CD8-positive, alpha-beta memory T cell (primary cell): ENCODE results near the gene MICU2. TPM values are rescaled to one million over a fixed set of nuclear protein-coding genes. Genes with fewer than 3 reads are reported as not detected.

Experiments used
- CTCF ChIA-PET: fragments of 350-600 bp; sonication (Branson Sonifier 250); formaldehyde crosslinking; loops from one replicate; lab custom pipeline; 2021; ENCODE audit warnings: antibody characterized with exemption; lab: Charles Lee
- POLR2A ChIA-PET: fragments of 350-600 bp; sonication (Branson Sonifier 250); formaldehyde crosslinking; loops from one replicate; lab custom pipeline; 2021; ENCODE audit warnings: antibody characterized with exemption; lab: Charles Lee
- DNase-seq, 5 donors: peaks; one replicate each; pipeline versions ENCODE4 v3.0.0 to v3.0.0-alpha.2; 2020 to 2022; ENCODE audit warnings: mixed read lengths in 1 of 5
- H3K27ac ChIP-seq: one replicate; pipeline ENCODE4 v1.7.0; 2013; ENCODE audit warnings: low read depth, mild to moderate bottlenecking, low read length, moderate library complexity
- H3K27me3 ChIP-seq: 2 replicates; pipeline ENCODE4 v1.7.0; 2013; ENCODE audit warnings: low read length, mild to moderate bottlenecking; ENCODE audit not compliant: insufficient read depth, poor library complexity, severe bottlenecking
- H3K36me3 ChIP-seq: 2 replicates; pipeline ENCODE4 v1.7.0; 2013; ENCODE audit warnings: mild to moderate bottlenecking, low read length, moderate library complexity; ENCODE audit not compliant: insufficient read depth
- H3K4me1 ChIP-seq: 2 replicates; pipeline ENCODE4 v1.7.0; 2013; ENCODE audit warnings: mild to moderate bottlenecking, low read length, moderate library complexity; ENCODE audit not compliant: insufficient read depth
- H3K4me3 ChIP-seq: 2 replicates; pipeline ENCODE4 v1.7.0; 2013; ENCODE audit warnings: mild to moderate bottlenecking, low read length
- H3K9me3 ChIP-seq: 2 replicates; pipeline ENCODE4 v1.7.0; 2013; ENCODE audit warnings: mild to moderate bottlenecking, low read length
- H3K27ac Mint-ChIP-seq, 8 donors: one replicate each; pipeline ENCODE4 v1.8.0; 2020 to 2021; ENCODE audit warnings: mixed read lengths in 8 of 8, mild to moderate bottlenecking in 6 of 8, inconsistent platforms in 3 of 8, moderate library complexity in 3 of 8
- H3K27me3 Mint-ChIP-seq, 2 donors: one replicate each; pipeline ENCODE4 v1.8.0; 2020 to 2021; ENCODE audit warnings: mixed read lengths in 2 of 2, mild to moderate bottlenecking in 1 of 2, moderate library complexity in 1 of 2
- H3K36me3 Mint-ChIP-seq, 3 donors: one replicate each; pipeline ENCODE4 v1.8.0; 2020 to 2021; ENCODE audit warnings: mixed read lengths in 3 of 3, inconsistent platforms in 1 of 3, mild to moderate bottlenecking in 1 of 3
- H3K4me1 Mint-ChIP-seq, 3 donors: one replicate each; pipeline ENCODE4 v1.8.0; 2020 to 2021; ENCODE audit warnings: mixed read lengths in 3 of 3, inconsistent platforms in 1 of 3, mild to moderate bottlenecking in 1 of 3
- H3K4me3 Mint-ChIP-seq, 7 donors: one replicate each; pipeline ENCODE4 v1.8.0; 2020 to 2021; ENCODE audit warnings: mixed read lengths in 7 of 7, mild to moderate bottlenecking in 6 of 7, moderate library complexity in 4 of 7, inconsistent platforms in 2 of 7
- H3K9me3 Mint-ChIP-seq, 5 donors: one replicate each; pipeline ENCODE4 v1.8.0; 2020 to 2022; ENCODE audit warnings: mixed read lengths in 5 of 5, mild to moderate bottlenecking in 3 of 5, moderate library complexity in 2 of 5, inconsistent platforms in 1 of 5
- polyA plus RNA-seq: library from polyadenylated mRNA; unstranded; fragments of 300-500 nt; fragmentation: Illumina TruSeq; gene quantifications from one replicate; pipeline ENCODE4 v1.2.3, GENCODE V29; 2021
- total RNA-seq, 2 experiments: library from RNA; stranded (reverse); gene quantifications; one replicate each; pipeline ENCODE4 v1.2.3, GENCODE V29; 2021

Gene MICU2
- total RNA-seq: 10 to 100 TPM; 36.0 to 38.5 TPM
- 47.6 TPM for polyA plus RNA-seq

DNA sequence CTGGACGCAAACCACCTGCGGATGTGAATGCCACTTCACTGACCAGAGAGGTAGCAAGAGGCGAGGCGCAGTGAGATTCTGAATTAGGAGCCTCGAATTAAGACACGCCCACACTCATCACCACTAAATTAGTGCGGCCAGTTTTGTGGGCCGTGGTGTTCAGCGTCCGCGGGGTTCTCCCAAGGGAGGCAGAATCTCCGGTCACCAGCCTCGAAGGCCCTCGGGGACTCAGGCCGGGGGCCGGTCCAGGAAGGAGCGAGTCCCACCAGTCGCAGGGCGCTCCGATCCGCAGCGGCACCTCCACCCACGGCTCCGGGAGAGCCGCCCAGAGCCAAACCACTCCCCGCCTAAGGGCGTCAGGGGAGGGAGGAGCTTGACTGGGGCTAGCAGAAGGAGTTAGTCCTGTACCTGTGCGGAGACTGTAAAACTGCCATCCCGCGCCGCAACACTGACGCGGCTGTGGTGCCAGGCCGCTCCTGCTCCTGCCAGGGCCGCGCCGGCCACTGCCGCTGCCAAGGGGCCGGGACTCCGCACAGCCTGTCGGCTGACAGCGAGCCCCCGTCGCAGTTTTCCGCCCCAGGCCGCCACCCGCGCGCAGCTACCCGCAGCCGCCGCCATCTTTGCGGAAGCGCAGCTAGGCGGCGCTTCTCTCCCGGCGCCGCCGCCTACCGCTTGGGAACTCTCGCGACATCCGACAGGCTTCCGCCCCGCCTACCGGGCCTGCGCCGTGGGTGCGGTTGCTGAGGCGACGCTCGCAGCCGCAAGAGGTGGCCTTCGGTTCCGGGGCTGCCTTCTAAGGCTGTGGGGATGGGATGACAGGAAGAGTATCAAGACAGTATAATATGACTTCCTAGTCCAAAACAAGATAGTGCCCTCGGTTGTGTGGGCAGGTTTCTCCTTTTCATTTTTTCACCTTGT, at the start of gene MICU2:
TSS of gene MICU2 (minus strand) at position 640 of the 918 bp plus-strand sequence. CDS start at position 618, 22 bp downstream.
- Mint-ChIP-seq H3K27ac (peak within 1 kb of the TSS; percentile 89 to 96 (median 94)), H3K9me3 (no peaks in the 10 kb centered on the region), H3K4me3 (peak within 1 kb of the TSS; percentile 82 to 94 (median 89)), H3K36me3 (peaks cover 10 to 24% (median 10%) of the 10 kb centered on the region in 3 donors), H3K27me3 (peaks cover 3 to 15% of the 10 kb centered on the region in 2 donors), H3K4me1 (peaks cover 38 to 56% (median 55%) of the 10 kb centered on the region in 3 donors)
- DNase-seq: peak; percentile 91 to 98 (median 96)
- no peaks in the 10 kb centered on the region for H3K9me3 ChIP-seq
- H3K27ac ChIP-seq: peak within 1 kb of the TSS; percentile 91
- H3K4me3 ChIP-seq: peak within 1 kb of the TSS; percentile 66
- no peaks in the 10 kb centered on the region for H3K36me3 ChIP-seq
- H3K27me3 ChIP-seq: no peaks in the 10 kb centered on the region
- ChIA-PET CTCF (interaction anchor here (0.9 to 1.3 kb wide), 4 partner anchors 22 to 458 kb away, joined by 3 read pairs; no protein-coding TSS in a partner anchor), POLR2A (interaction anchor here (0.6 to 3.5 kb wide), 20 partner anchors 8 to 1971 kb away, joined by 3 to 34 read pairs (median 4); partner anchors contain the start of genes FGF9, MRPL57, ZDHHC20 and ZMYM5)
- peaks cover 18% of the 10 kb centered on the region for H3K4me1 ChIP-seq

GRCh38 chr13:21641629-21642028, 37.7 kb upstream of the MICU2 start:
- POLR2A ChIA-PET: interaction anchor here (0.5 kb wide), 1 partner anchor 28 kb away, joined by 4 read pairs; no protein-coding TSS in a partner anchor
- Histone ChIP-seq H3K27ac (no peak overlapping the region), H3K27me3 (no peaks in the 10 kb centered on the region), H3K4me3 (no peak overlapping the region), H3K9me3 (no peaks in the 10 kb centered on the region), H3K36me3 (no peaks in the 10 kb centered on the region), H3K4me1 (no peaks in the 10 kb centered on the region)
- CTCF ChIA-PET: interaction anchor here (1.2 to 2.0 kb wide), 3 partner anchors 10 to 419 kb away, joined by 3 to 6 read pairs (median 3); no protein-coding TSS in a partner anchor
- Mint-ChIP-seq H3K27ac (no peak overlapping the region), H3K27me3 (peaks cover 2 to 13% of the 10 kb centered on the region in 2 donors), H3K9me3 (no peaks in the 10 kb centered on the region), H3K4me3 (no peak overlapping the region), H3K4me1 (peaks cover 0 to 4% (median 0%) of the 10 kb centered on the region in 3 donors), H3K36me3 (no peaks in the 10 kb centered on the region)
- no peak for DNase-seq

DNA sequence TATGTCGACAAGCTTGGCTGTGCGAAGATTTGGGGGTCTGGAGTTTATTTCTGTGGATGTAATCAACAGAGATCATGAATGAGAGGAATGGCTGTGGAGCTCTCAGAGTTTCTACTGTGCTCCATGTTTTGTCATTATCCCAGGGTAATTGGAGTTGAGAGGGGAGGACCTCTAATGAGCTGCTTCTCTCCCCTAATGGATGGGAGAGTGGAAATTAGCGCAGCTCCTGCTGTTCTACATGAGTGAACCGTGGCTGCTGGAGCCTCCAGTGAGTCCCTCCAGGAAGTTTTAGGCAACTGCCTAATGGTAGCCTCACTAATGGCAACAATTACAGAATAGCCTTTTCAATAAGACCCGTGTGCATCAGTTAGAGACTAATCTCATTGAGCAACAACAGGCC, 35.6 kb upstream of the MICU2 start:
- H3K9me3 ChIP-seq: no peaks in the 10 kb centered on the region
- no peaks in the 10 kb centered on the region for H3K27me3 ChIP-seq
- Mint-ChIP-seq H3K27me3 (peaks cover 5 to 14% of the 10 kb centered on the region in 2 donors), H3K27ac (no peak overlapping the region), H3K4me1 (peaks cover 0 to 4% (median 0%) of the 10 kb centered on the region in 3 donors), H3K36me3 (no peaks in the 10 kb centered on the region), H3K9me3 (no peaks in the 10 kb centered on the region), H3K4me3 (no peak overlapping the region)
- POLR2A ChIA-PET: no interaction called here
- CTCF ChIA-PET: interaction anchor here (0.8 to 6.2 kb wide), 4 partner anchors 25 to 640 kb away, joined by 4 to 56 read pairs (median 5); partner anchors contain the start of gene FGF9
- no peaks in the 10 kb centered on the region for H3K36me3 ChIP-seq
- no peak overlapping the region for H3K27ac ChIP-seq
- no peak for DNase-seq
- no peak overlapping the region for H3K4me3 ChIP-seq
- H3K4me1 ChIP-seq: no peaks in the 10 kb centered on the region

DNA sequence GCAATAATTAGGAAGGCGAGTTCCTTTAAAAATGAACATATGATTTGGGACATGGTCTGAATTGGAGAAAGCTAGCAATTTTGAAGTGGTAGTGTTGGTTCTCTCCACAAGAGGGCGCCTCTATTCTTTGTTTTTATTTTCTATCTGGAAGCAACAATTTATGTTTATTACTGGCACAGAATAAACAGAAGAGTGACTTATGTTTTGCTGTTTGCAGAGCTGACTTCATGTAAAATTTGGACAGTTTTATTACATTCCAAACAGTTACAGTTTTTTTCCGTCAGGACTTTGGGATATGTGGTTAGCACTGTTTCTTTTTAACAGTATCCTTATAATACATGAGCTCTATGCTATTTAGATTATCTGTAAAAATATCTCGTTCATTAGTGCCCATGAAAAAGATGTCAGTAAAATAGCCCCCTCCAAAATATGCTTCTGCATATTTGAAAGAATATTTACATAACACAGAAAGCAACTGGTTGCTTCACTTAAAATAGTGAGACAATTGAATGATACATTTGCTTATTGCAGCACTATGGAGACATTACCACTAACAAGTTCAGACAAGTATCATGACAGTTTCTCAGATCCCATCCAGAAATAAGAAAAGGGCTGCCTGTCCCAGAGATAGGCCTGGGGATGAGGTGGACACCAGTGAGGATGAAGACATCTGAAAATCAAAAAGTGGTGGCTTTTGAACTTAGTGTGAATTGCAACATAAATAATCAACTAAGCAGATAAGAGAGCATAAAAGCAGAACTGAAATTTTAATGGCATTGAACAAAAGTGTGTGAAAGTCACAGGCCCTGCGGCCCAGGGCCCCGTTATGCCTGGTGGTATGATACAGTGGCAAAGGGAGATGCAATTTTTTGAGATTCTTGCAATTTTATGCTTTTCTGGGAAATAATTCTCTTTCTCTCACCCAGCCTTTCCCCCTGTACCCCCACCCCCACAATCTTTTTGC, 34.6 kb upstream of the MICU2 start:
- peak in 4 of 5 donors; percentile 10 to 29 (median 18) for DNase-seq
- Mint-ChIP-seq H3K9me3 (no peaks in the 10 kb centered on the region), H3K4me1 (peaks cover 0 to 4% (median 0%) of the 10 kb centered on the region in 3 donors), H3K4me3 (no peak overlapping the region), H3K27ac (peak overlapping the region in 1 of 8 donors; percentile 63), H3K36me3 (no peaks in the 10 kb centered on the region), H3K27me3 (peaks cover 5 to 14% of the 10 kb centered on the region in 2 donors)
- H3K4me3 ChIP-seq: no peak overlapping the region
- H3K36me3 ChIP-seq: no peaks in the 10 kb centered on the region
- ChIA-PET CTCF (interaction anchor here (0.6 to 6.2 kb wide), 20 partner anchors 8 to 1381 kb away, joined by 3 to 56 read pairs (median 4); partner anchors contain the start of gene FGF9), POLR2A (no interaction called here)
- no peak overlapping the region for H3K27ac ChIP-seq
- no peaks in the 10 kb centered on the region for H3K27me3 ChIP-seq
- H3K4me1 ChIP-seq: no peaks in the 10 kb centered on the region
- no peaks in the 10 kb centered on the region for H3K9me3 ChIP-seq

- ChIA-PET CTCF (interaction anchor here (0.8 to 6.2 kb wide), 11 partner anchors 11 to 652 kb away, joined by 3 to 56 read pairs (median 7); partner anchors contain the start of gene FGF9), POLR2A (no interaction called here)
- DNase-seq: peak in 1 of 5 donors; percentile 53
- Histone ChIP-seq H3K4me1 (no peaks in the 10 kb centered on the region), H3K27me3 (no peaks in the 10 kb centered on the region), H3K36me3 (no peaks in the 10 kb centered on the region), H3K4me3 (no peak overlapping the region), H3K9me3 (no peaks in the 10 kb centered on the region), H3K27ac (no peak overlapping the region)
- Mint-ChIP-seq H3K27ac (peak overlapping the region in 2 of 8 donors; percentile 21 to 29), H3K4me1 (peaks cover 0 to 4% (median 0%) of the 10 kb centered on the region in 3 donors), H3K4me3 (peak overlapping the region in 1 of 7 donors; percentile 38), H3K27me3 (peaks cover 5 to 18% of the 10 kb centered on the region in 2 donors), H3K9me3 (peaks cover 0 to under 1% (median 0%) of the 10 kb centered on the region in 5 donors), H3K36me3 (peaks cover 0 to 3% (median 0%) of the 10 kb centered on the region in 3 donors)
Observed at GRCh38 chr13:21637296-21637695, 33.3 kb upstream of the MICU2 start.

DNA sequence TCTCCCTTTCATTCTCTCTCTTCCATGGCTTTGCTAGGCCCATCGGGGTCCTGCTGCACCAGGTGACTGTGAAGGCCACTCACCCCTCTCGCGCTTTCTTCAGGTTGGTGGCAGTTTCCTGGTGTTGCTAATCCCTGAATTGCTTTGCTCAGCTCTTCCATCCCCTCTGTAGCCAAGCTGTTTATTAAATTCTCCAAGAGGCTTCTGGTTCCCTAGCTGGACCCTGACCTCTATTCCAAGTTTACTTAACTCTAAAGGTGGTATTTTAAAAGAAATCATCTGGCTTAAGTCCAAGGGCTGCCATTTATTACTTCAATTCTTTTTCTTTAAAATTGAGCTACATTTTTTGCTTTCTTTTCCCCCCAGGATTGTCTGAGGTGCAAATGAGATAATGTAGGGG, 32.7 kb upstream of the MICU2 start:
- H3K4me1 ChIP-seq: no peaks in the 10 kb centered on the region
- CTCF ChIA-PET: interaction anchor here (0.7 to 6.2 kb wide), 6 partner anchors 8 to 642 kb away, joined by 3 to 56 read pairs (median 10); partner anchors contain the start of gene FGF9
- Mint-ChIP-seq H3K27me3 (peaks cover 5 to 24% of the 10 kb centered on the region in 2 donors), H3K4me1 (peaks cover 0 to 4% (median 0%) of the 10 kb centered on the region in 3 donors), H3K9me3 (peaks cover 2 to 7% (median 3%) of the 10 kb centered on the region in 5 donors), H3K27ac (no peak overlapping the region), H3K4me3 (no peak overlapping the region), H3K36me3 (peaks cover 0 to 9% (median 0%) of the 10 kb centered on the region in 3 donors)
- H3K36me3 ChIP-seq: no peaks in the 10 kb centered on the region
- H3K27ac ChIP-seq: no peak overlapping the region
- H3K4me3 ChIP-seq: no peak overlapping the region
- POLR2A ChIA-PET: no interaction called here
- DNase-seq: no peak
- H3K27me3 ChIP-seq: no peaks in the 10 kb centered on the region
- H3K9me3 ChIP-seq: no peaks in the 10 kb centered on the region

DNA sequence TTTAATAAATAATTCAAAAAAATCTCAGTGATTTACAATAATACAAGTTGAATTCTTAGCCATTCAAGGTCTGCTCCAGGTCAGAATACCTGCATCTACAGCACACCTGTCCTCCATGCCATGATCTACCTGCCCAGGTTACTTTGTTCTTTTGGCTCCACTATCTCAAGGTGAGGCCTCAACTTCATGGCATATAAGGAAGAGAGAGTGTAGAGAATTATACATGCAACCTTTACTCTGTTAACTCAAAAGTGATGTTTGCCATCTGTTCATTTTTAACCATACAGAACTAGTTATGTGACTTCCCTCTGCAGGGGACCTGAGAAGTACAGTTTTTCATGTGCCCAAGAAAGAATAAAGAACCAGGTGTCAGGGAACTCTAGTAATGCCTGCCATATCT, 28.2 kb upstream of the MICU2 start:
- no peak for DNase-seq
- Histone ChIP-seq H3K4me3 (no peak overlapping the region), H3K27me3 (no peaks in the 10 kb centered on the region), H3K36me3 (no peaks in the 10 kb centered on the region), H3K4me1 (no peaks in the 10 kb centered on the region), H3K27ac (no peak overlapping the region), H3K9me3 (no peaks in the 10 kb centered on the region)
- peaks cover 2 to 13% (median 8%) of the 10 kb centered on the region in 5 donors for H3K9me3 Mint-ChIP-seq
- H3K36me3 Mint-ChIP-seq: peaks cover 0 to 17% (median 0%) of the 10 kb centered on the region in 3 donors
- H3K4me3 Mint-ChIP-seq: no peak overlapping the region
- ChIA-PET CTCF (no interaction called here), POLR2A (no interaction called here)
- H3K4me1 Mint-ChIP-seq: no peaks in the 10 kb centered on the region
- H3K27ac Mint-ChIP-seq: no peak overlapping the region
- H3K27me3 Mint-ChIP-seq: peaks cover 12 to 27% of the 10 kb centered on the region in 2 donors
